NCI-H82 treated with DMSO at 0.1 percent for 48 hours (cell line): ENCODE data around the gene KCNK13.
"Not testable (repeated sequence)": the region's sequence is repeated elsewhere in the genome, so short reads cannot be mapped to it uniquely, and the experiment has no call there.

Experiments used
- DNase-seq: peaks from one replicate; lab custom pipeline; 2025; ENCODE audit not compliant: unreplicated experiment; lab: John Stamatoyannopoulos, UW

Gene KCNK13

DNA sequence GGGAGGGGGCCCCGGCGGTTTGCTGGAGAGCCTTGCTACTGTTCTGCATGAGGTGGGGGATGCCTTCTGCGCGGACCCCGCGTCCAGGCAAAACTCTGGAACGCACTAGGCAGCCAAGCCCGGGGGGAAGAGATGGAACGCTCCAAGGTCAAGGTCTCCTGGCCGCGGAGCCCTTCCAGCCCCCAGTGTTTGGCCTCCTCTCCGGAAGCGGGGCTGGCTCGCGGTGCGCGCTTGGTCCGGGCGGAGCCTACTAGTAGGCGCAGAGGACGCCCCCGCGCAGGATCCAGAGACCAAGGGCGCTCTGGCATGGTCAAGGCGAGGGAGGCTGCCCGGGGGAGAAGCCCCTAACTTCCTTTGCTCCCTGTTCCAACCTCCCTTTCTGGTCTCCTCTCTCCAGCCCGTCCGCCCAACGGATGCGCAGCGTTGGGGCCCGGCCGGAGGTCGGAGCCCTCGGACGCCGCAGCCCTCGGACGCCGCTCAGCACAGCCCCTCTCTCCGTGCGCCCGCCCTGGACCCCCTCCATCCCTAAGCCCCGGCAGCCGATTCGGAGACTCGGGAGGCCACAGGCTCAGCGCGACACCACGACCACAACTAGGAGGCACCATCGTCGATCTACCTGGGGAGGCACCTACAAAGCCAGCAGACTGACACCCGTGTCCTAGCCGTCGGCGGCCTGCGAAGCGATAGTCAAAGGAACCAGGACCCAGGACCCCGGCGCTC is 669 bp upstream of the KCNK13 start:
- DNase-seq = no peak

DNA sequence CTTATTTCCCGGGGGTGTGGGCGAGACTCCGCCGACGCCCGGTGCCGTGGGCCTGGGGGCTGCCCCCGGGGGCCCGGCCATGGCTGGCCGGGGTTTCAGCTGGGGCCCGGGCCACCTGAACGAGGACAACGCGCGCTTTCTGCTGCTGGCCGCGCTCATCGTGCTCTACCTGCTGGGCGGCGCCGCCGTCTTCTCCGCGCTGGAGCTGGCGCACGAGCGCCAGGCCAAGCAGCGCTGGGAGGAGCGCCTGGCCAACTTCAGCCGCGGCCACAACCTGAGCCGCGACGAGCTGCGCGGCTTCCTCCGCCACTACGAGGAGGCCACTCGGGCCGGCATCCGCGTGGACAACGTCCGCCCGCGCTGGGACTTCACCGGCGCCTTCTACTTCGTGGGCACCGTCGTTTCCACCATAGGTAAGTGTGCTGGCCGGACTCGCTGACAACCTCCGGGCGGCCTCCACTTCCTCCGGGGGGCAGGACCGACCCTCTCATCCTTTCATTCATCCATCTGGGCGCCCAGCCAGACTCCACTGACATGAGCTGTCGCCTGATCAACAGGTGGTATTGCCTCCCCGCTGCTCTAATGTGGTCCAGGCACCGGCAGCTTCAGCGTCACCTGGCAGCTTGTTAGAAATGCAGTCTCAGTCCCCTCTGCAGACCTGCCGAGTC is 467 bp downstream of the KCNK13 start:
- DNase-seq = no peak

DNA sequence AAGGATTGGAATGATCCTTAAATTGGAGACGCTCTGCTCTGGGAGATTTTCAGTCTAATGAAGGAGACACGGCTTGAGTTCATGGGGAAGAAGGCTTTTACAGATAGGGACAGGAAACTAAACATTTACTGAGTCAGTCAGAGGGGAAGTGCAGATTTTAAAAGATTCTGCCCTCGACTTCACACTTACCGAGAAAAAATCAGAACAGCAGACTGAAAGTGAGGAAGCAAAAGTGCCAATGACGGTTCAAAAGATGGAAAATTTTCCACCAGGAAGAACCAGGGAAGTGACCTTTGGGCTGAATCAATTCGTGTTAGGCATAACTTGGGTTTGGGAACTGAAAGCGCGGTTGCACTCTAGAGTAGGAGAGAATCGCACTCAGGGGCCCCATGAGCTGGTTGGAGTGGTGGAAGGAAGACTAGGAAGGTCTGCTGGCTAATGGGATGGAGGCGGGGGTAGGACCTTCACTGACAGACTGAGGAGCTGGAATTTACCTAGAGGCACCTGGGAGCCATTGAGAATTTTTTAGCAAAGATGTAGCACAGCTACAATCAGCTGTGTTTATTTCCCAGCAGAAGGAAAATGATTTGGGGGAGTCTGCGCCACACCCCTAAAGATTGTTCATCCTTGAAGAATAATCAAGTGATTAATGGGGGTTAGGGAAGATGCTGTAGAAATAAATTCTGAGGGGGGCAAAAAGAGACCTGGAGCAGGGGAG is 1.2 kb downstream of the KCNK13 start:
- DNase-seq = no peak

DNA sequence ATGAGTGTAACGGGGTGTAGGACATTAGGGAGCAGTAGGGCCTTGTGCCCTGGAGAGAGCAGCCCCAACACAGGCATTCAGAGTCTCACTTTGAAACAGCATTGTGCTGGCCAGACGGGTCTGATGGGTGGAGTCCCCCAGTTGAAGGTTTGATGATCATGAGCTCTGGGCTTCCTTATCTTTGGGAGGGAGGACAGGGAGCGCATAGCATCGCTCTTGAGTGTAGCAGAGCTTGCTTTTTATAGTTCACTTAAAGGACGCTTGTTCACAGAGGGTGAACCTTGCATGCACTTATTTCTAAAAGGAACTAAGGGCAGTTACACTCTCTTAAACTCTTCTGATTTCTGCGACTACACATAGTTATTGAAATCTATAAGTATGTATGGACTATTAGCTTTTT is 10.6 kb downstream of the KCNK13 start:
- no peak for DNase-seq

DNA sequence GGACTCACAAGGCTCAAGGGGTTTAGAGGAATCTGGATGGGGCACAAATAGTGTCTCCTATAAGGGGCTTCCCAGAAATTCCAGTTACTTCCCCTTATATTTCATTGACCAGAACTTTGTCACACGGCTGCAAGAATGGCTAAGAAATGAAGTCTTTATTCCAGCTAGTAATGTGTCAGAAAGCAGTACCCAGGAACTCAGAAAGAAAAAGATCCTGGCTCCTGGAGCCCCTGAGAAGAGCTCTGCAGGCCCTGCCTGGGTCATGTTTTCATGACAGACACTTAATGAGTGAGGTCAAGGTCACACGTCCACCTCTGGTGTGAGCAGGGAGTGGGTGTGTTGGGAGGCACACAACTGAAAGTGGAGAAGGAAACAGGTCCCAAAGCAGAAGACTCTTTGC is 17.8 kb downstream of the KCNK13 start:
- DNase-seq = no peak

DNA sequence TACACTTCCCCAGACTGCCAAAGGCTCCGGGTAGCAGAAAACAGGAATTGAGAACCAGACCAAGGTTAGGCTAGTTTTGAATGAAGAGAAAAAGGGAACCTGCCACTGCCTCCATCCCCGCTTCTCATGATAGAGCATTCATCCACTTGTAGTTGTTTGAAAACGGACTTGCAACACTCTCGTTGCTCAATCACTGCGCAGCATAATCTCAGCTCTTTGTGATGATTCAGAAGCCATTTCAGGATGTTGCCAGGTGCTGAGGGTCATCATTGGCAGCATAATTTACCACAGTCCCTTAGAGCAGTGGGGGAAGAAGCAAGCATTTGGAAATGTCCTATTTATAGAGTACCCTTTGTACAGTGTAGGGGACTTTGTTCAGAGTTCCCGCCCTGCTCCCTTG is 25.6 kb downstream of the KCNK13 start:
- DNase-seq = no peak

DNA sequence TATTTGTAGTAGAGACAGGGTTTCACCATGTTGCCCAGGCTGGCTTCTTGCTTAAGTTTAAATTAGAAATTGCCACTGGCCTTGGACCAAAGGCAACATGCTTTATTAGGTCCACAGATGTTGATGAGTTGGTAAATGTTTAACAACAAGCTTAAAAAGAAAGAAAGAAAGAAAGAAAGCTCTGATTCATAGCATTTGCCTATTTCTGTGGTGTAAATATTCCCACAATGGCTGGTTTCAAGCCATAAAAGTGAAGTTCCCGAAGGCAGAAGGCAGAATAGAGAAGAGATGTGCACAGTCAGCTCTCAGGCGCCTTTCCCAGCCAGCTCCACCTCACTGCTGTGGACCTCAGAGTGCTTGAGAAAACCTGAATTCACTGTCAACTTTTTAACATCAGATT is 26.4 kb downstream of the KCNK13 start:
- no peak for DNase-seq

DNA sequence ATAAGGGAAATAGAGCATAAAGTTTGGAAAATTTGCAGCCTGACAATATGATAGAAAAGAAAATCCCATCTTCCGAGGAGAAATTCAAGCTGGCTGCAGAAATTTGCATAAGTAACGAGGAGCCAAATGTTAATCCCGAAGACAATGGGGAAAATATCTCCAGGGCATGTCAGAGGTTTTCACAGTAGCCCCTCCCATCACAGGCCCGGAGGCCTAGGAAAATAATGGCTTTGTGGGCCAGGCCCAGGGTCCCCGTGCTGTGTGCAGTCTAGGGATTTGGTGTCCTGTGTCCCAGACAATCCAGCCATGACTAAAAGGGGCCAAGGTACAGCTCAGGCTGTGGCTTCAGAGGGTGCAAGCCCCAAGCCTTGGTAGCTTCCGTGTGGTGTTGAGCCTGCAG is 27.7 kb downstream of the KCNK13 start:
- DNase-seq = not testable (repeated sequence)

DNA sequence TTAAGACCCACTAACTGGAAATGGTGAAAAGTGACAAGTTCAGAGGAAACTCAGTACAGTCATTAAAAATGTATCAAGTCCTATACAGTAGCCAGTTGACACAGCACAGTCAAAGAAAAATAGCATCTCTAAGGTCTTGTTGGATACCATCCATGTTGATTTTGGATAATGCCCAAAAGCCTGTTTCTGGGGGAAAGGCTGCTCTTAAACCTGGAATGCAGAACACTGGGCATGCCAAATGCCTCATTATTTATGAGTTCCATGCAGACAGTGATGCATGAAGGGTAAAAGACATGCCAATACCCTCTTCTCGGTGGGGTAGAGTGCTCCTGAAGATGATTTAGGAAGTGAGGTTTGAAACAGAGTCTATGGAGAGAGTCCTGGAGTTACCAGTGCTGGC is 29.6 kb downstream of the KCNK13 start:
- DNase-seq = no peak

DNA sequence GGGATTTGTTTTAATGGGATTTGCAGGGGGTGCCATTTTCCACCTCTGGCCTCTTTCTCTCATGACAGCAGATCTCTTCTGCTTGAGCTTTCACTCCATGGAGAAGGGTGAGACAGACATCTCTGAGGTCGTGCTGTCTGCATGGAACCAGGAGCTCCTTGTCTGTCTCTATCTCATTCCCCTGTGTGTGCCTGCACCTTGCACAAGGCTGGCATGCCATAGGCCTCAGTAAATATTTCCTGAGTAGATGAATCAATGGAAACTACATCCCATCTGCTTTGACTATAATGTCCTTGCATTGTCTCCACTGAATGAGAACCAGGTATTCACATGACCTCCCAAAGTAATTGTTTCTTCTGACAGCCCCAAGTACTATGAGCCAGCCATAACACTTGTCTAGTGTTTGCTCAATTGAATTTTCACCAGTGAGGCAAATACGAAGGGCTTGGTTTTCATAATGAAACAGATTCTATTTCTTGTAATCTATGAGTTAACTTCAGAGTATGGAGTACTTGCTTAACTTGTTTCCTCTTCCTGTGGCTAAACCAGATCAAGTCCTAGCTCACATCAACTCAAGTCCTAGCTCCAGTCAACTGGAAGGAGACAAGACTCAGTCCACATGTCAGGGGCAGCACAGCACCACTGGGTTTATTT is 32.3 kb downstream of the KCNK13 start:
- no peak for DNase-seq

DNA sequence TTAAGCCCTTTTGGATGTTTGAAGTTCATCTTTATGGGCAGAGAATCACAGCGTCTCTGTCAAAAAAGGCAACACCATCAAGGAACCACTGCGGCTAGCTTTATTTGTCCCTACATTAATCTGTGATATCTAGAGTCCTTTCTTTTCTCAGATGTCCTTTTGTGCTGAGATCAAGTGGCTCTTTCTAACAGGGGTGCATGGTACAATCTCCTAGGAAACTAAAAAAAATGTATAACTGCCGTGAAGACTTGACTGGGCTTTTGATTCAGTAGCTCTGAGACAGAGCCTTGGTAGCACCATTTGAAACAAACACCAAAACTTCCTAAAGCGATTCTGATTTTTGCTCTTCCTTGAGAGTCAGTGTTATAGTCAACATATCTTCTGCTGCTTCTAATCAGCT is 33.3 kb downstream of the KCNK13 start:
- DNase-seq = no peak

DNA sequence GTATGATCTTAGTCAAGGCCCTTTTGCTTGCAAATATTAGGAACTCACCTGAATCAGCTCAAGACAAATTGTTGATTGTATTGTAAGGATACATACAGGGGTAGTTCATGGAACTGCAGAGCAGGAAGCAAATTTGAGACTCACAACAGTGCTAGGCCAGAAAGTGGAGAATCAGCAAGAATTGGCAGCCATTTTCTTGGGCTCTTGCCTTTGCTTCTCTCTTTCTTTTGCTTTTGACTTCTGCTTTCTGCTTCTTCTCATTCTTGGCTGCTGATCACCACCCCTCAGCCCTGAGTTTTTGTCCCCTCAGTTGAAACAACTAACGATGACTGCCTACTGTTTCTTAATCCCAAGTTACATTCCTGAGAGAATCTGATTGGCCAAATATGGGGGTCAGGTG is 34.8 kb downstream of the KCNK13 start:
- no peak for DNase-seq

DNA sequence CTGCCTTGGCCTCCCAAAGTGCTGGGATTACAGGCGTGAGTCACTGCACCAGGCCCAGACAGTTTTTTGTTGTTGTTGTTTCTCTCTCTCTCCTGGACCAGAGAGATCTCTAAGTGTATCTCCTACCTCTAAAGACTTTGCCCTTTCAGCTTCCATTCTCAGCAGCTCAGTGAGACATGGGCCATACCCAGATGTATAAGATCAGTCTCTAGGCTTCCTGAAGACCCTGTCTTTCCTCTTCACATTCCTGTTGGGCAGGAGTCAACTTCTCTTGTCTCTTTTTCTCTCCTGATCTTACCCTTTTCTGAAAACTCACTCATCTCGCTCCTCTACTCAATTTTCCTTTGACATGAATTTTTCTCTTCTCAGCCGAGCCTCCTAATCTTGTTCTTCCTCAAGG is 42.0 kb downstream of the KCNK13 start:
- no peak for DNase-seq

DNA sequence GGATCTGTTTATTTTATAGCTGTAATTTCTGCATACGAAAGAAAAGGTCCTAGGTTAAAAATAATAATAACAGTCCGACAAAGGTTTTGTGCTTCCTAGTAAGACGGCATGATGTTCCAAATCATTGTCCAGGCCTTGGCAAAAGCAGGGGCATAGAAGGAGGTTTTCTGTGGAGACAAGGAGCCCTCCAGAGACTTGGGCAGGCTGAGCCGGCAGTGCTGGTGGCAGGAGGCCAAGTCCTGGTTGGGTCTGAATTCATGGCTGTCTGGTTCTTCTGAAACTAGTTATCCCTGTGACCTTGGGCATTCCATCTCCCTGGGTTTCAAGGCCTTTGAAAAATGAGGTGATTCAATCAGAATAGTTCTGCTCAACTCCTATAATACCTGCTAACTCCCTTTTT is 44.0 kb downstream of the KCNK13 start:
- no peak for DNase-seq

DNA sequence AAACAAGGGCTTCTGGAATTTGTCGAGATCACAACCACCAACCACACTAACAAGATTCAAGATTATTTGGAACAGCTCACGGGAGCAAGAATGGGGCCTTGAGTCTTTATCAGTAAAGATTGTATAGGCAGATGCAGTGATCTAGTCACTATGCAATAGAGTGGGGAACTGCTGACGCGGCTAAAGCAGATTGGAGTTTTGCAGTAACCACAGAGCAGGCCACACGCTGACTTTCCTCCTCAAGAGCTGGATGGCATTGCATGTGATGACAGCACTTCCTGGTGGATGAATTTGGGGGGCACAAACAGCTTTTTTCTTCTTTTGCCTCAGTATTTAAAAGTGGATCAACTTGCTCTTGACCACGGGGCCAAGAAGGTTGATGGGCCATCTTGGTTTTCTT is 46.0 kb downstream of the KCNK13 start:
- DNase-seq = no peak

DNA sequence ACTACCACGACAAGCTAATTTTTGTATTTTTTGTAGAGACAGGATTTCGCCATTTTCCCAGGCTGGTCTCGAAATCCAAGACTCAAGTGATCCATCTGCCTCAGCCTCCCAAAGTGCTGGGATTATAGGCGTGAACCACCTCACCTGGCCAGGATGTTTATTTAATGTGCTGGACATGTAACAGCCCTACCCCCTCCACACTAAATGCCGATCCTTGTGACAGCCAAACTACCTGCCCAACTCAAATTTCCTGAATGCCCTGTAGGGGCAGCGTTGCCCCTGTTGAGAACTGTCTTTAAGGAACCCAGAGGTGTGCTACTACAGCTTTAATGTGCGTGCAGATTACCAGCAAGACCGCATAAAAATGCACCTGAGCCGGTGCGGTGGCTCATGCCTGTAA is 48.1 kb downstream of the KCNK13 start:
- DNase-seq = no peak

DNA sequence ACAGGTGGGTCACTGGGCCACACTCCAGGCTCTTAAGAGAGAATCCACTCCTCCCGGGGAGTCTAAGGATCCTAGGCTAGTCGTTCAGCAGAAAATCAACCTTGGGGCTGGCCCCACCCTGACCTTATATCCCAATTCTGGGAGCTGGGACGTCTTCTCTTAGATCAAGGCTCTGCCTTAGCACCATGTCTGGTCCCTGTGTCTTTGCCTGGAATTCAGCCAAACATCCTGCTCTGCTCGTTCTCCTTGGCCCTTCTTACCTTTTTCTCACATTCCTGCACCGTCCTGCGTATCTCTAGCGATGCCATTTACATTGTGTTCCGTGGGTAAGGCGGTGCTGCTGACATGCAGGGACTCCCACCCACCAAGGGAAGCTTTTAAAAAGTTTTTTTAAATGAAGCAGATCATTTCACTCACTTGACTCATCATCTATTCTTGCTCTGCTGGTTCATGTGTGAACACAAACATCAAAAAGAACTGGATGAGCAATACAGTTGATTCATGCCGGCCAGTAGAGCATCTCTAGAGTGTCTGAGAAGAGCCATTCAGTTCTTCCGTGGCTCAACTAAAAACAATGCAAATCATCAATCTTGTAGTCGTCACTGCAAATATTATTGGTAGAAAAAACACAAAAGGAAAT is 50.2 kb downstream of the KCNK13 start:
- DNase-seq = no peak

DNA sequence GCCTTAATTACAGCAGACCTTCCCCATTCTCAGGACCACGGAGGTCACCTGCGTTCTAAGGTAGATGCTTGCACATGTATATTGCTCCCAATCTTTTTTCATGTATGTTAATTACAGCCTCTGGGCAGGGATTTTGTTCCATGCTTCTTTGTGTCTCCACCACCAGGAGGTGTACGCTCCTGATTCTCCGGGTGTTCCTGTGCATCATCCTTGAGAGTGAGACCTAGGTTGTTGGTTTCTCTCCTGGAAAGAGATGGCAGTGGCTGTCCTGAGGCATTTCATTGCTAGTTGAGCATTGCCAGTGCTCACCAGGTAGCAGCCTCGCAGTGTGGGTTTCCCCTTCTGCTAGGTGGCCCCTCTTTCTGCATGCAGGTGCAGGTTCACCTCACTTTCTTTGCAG is 52.8 kb downstream of the KCNK13 start:
- DNase-seq = no peak

DNA sequence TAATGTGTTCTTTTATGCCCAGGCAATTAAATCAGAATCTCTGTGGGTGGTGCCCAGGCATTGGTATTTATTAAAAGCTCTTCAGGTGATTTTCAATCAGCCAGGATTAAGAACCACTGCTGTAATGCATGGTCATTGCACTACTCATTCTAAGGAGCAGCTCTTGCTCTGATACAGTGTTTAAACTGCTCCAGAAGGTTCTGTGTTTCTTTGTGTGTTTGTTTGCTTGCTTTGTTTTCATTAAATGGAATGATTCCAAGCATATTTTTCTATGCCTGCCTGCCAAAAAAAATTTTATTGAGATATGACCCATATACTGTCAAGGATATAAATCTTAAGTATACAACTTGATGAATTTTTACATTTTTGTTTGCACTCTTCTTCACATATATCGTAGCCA is 54.0 kb downstream of the KCNK13 start:
- no peak for DNase-seq

DNA sequence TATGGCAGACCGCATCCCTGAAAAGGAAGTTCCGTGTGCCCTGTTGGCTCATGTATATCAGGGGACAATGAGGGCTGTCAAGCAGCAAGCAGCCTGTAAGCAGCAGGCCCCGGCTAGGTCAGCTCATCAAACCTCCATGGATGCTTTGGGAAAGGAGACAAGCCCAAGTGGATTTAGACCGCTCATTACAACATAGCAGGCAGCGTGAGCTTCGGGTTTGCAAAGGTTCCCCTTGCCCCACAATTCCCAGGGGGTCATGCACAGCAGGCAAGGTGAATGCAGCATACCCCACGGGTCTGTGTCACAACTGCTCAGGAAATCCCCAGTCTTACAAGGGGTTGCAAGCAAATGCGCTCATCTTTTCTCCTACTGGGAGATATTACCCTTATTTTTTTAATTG is 54.6 kb downstream of the KCNK13 start:
- no peak for DNase-seq

DNA sequence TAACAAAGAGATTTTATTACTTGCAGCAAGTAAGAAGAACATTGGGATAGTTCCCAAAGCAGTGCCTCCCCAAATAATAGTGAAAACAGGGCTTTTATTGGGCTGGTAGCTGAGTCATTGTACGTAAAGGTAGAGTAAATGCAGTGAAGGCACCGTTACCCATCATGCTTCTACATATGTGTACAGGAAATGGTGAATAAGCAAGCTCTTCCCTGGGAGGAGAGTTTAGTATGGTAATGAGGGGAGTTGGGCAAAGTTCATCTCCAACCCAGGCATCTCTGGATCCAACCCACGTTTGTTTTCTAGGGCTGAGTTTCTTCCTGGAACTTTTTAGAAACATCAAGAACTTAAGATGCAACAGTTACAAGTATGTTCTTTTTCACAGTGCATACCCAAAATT is 56.2 kb downstream of the KCNK13 start:
- DNase-seq = no peak
